GM12878 (cell line): ENCODE data around the gene CYP24A1. TPM values are rescaled to one million over a fixed set of nuclear protein-coding genes. Genes with fewer than 3 reads are reported as not detected.

Experiments used
- ATAC-seq: fragments of 200-7000 bp; cut with Tn5 transposase; 3 replicates; pipeline ENCODE4 v1.9.1; 2020; ENCODE audit warnings: mild to moderate bottlenecking, moderate library complexity
- BruUV-seq: library from RNA; stranded (reverse); fragments of 400-500 nt; replicated peaks from 2 replicates; lab custom pipeline; 2021; lab: Mats Ljungman, UMichigan
- CTCF ChIA-PET: fragments of 300-600 bp; sonication (Branson Sonifier 250); formaldehyde crosslinking; extraction: SDS; loops from one replicate; lab custom pipeline; 2021; ENCODE audit warnings: inconsistent platforms; lab: Yijun Ruan, JAX
- POLR2A ChIA-PET: fragments of 350-600 bp; formaldehyde crosslinking; extraction: SDS; loops from one replicate; lab custom pipeline; 2021; ENCODE audit warnings: inconsistent platforms; lab: Charles Lee
- RAD21 ChIA-PET: fragments of 300-600 bp; sonication (Branson Sonifier 250); formaldehyde crosslinking; loops from one replicate; lab custom pipeline; 2023; ENCODE audit warnings: antibody characterized with exemption; ENCODE audit not compliant: unreplicated experiment; lab: Charles Lee
- SMC1A ChIA-PET: fragments of 300-600 bp; sonication (Branson Sonifier 250); formaldehyde crosslinking; loops from one replicate; lab custom pipeline; 2023; ENCODE audit not compliant: unreplicated experiment, uncharacterized antibody; lab: Charles Lee
- DNase-seq: peaks from one replicate; pipeline ENCODE4 v3.0.0-alpha.2; 2011; ENCODE audit warnings: low read depth, low spot score
- FAIRE-seq: peaks from 3 replicates; lab custom pipeline; 2011; peaks lifted over from hg19 to GRCh38; lab: Jason Lieb, UNC
- H2AFZ ChIP-seq: 2 replicates; pipeline ENCODE4 v1.6.0; 2011; ENCODE audit warnings: low read depth, low read length, control low read depth; ENCODE audit not compliant: control insufficient read depth
- H3K27ac ChIP-seq: 2 replicates; pipeline ENCODE4 v1.5.1; 2011; ENCODE audit warnings: control low read depth; ENCODE audit not compliant: control insufficient read depth, insufficient read depth
- H3K27me3 ChIP-seq, 2 experiments: replicated peaks in 1 of 2; 2 replicates each; pipeline versions ENCODE4 v1.6.0 to v1.6.1; 2011; ENCODE audit warnings: low read length in 1 of 2; ENCODE audit not compliant: control insufficient read depth in 2 of 2, insufficient read depth in 2 of 2
- H3K36me3 ChIP-seq, 2 experiments: 2 replicates each; pipeline ENCODE4 v1.5.1; 2011; ENCODE audit warnings: low read length in 1 of 2; ENCODE audit not compliant: control insufficient read depth in 2 of 2, insufficient read depth in 2 of 2
- H3K4me1 ChIP-seq: 2 replicates; pipeline ENCODE4 v1.6.1; 2011; ENCODE audit warnings: mild to moderate bottlenecking, low read length, moderate library complexity, mixed read lengths; ENCODE audit not compliant: control insufficient read depth, insufficient read depth
- H3K4me2 ChIP-seq: 2 replicates; pipeline ENCODE4 v1.6.0; 2011; ENCODE audit warnings: control low read depth; ENCODE audit not compliant: control insufficient read depth, insufficient read depth
- H3K4me3 ChIP-seq: fragments of 200-600 bp; sonication (generic); 2 replicates; pipeline ENCODE4 v1.5.1; 2016
- H3K79me2 ChIP-seq: 2 replicates; pipeline ENCODE4 v1.6.0; 2011; ENCODE audit warnings: low read length; ENCODE audit not compliant: control insufficient read depth, insufficient read depth
- H3K9ac ChIP-seq: 2 replicates; pipeline ENCODE4 v1.8.0; 2011; ENCODE audit warnings: low read length, control low read depth, mixed read lengths; ENCODE audit not compliant: control insufficient read depth, insufficient read depth
- H3K9me3 ChIP-seq: replicated peaks from 3 replicates; pipeline ENCODE4 v1.5.1; 2011; ENCODE audit warnings: mild to moderate bottlenecking, low read length; ENCODE audit not compliant: control insufficient read depth, insufficient read depth
- H4K20me1 ChIP-seq: 2 replicates; pipeline ENCODE4 v1.6.0; 2011; ENCODE audit not compliant: control insufficient read depth, insufficient read depth
- ATF2 ChIP-seq: IDR thresholded peaks from 2 replicates; pipeline ENCODE4 v1.6.1; 2012; ENCODE audit warnings: low read length, inconsistent platforms
- BRCA1 ChIP-seq: IDR thresholded peaks from 2 replicates; pipeline ENCODE4 v1.6.1; 2011; ENCODE audit warnings: low read depth, low read length, improper control_type of control experiment
- CBX5 ChIP-seq: sonication (generic); IDR thresholded peaks from 2 replicates; pipeline ENCODE4 v1.6.1; 2016; ENCODE audit warnings: low read depth, moderate library complexity, mild to moderate bottlenecking, inconsistent platforms
- MEF2A ChIP-seq: IDR thresholded peaks from 2 replicates; pipeline ENCODE4 v1.6.1; 2011; ENCODE audit warnings: low read depth, mild to moderate bottlenecking, low read length, moderate library complexity; ENCODE audit not compliant: insufficient read depth
- MTA3 ChIP-seq: IDR thresholded peaks from 2 replicates; pipeline ENCODE4 v1.6.1; 2012; ENCODE audit warnings: low read length, inconsistent platforms, borderline replicate concordance
- RELB ChIP-seq: fragments of 450-650 bp; IDR thresholded peaks from 2 replicates; pipeline ENCODE4 v1.6.1; 2017; ENCODE audit warnings: low read depth, mild to moderate bottlenecking, moderate library complexity
- SMARCA5 ChIP-seq: fragments of 450-650 bp; IDR thresholded peaks from 2 replicates; pipeline ENCODE4 v1.6.1; 2017; ENCODE audit warnings: mild to moderate bottlenecking
- TBL1XR1 ChIP-seq: IDR thresholded peaks from 2 replicates; pipeline ENCODE4 v1.6.1; 2012; ENCODE audit warnings: low read depth, low read length, improper control_type of control experiment
- ZNF592 ChIP-seq: fragments of 450-650 bp; IDR thresholded peaks from 2 replicates; pipeline ENCODE4 v1.6.1; 2017; ENCODE audit warnings: mild to moderate bottlenecking, moderate library complexity
- ZNF687 ChIP-seq: fragments of 450-650 bp; IDR thresholded peaks from 2 replicates; pipeline ENCODE4 v1.6.1; 2017; ENCODE audit warnings: mild to moderate bottlenecking, moderate library complexity
- WGBS: methylation state at CpG from one replicate; pipeline ENCODE4 v1.1.6; 2016; ENCODE audit warnings: low lambda C conversion rate; ENCODE audit not compliant: insufficient replicate concordance, insufficient coverage; ENCODE audit errors: missing lambda C conversion rate; 5-methylcytosine and 5-hydroxymethylcytosine counted together
- in situ Hi-C: fragments of 300-500 bp; cut with MboI; formaldehyde crosslinking; loops from 9 replicates; pipeline ENCODE4 v1.14.3; 2018; ENCODE audit warnings: mixed read lengths
- intact Hi-C: fragments of 100-400 bp; cut with micrococcal nuclease; formaldehyde crosslinking; loops from one replicate; pipeline ENCODE4 v1.14.2; 2022; ENCODE audit not compliant: unreplicated experiment
- polyA plus RNA-seq, 11 experiments: library from polyadenylated mRNA; depleted of rRNA in 4 of 11; unstranded in 6 of 11; stranded (reverse) in 5 of 11; fragments of >200 nt; fragmentation: Nextera tagmentation in 4 of 11; fragmentation: Illumina TruSeq in 1 of 11; extraction: Ambion mirVana in 4 of 11; extraction: Trizol in 1 of 11; gene quantifications; 1 replicate in 1 of 11; 2 replicates in 10 of 11; pipeline versions ENCODE4 v1.2.1 to v1.2.3, GENCODE V29; 2011 to 2016; ENCODE audit warnings: inconsistent platforms in 2 of 11, missing spikeins in 2 of 11, low read depth in 1 of 11
- total RNA-seq, 4 experiments: library from RNA; depleted of rRNA in 3 of 4; stranded (reverse); fragments of >200 nt in 3 of 4; fragmentation: Illumina TruSeq in 1 of 4; extraction: Trizol in 1 of 4; gene quantifications; 2 replicates each; pipeline versions ENCODE4 v1.2.1 to v1.2.3, GENCODE V29; 2013 to 2021

Gene CYP24A1
- total and polyA plus RNA-seq, 10 of the 15 experiments (the other 5 are each of a cell fraction or from before 2014, with no cell fraction given), result 0.69 TPM; not detected in 9

- H3K79me2 ChIP-seq, result peaks cover 20% of the 10 kb centered on the region
- H3K4me1 ChIP-seq, result peaks cover 14% of the 10 kb centered on the region
- ChIA-PET RAD21 (interaction anchor here (0.5 to 1.3 kb wide), 3 partner anchors 105 to 272 kb away, joined by 3 read pairs; no protein-coding TSS in a partner anchor), CTCF (interaction anchor here (0.6 to 3.4 kb wide), 24 partner anchors 9 to 1896 kb away, joined by 3 to 29 read pairs (median 4); no protein-coding TSS in a partner anchor), POLR2A (interaction anchor here (1.4 kb wide), 1 partner anchor 426 kb away, joined by 3 read pairs; no protein-coding TSS in a partner anchor), SMC1A (interaction anchor here (0.9 to 3.4 kb wide), 9 partner anchors 8 to 269 kb away, joined by 3 to 14 read pairs (median 3); no protein-coding TSS in a partner anchor)
- no peaks in the 10 kb centered on the region for H3K9me3 ChIP-seq
- no peaks in the 10 kb centered on the region for H4K20me1 ChIP-seq
- no peaks in the 10 kb centered on the region for H3K36me3 ChIP-seq
- peak within 1 kb of the TSS; percentile 97 for H3K9ac ChIP-seq
- no TSS peak for BruUV-seq
- no peaks in the 10 kb centered on the region for H3K27me3 ChIP-seq
- in situ Hi-C loops (loop anchor here (10.0 kb wide), 1 partner anchor 633 kb away; no protein-coding TSS in a partner anchor), intact Hi-C loops (no loop called here)
- ATAC-seq (peak; percentile 96), DNase-seq (peak; percentile 64), FAIRE-seq (peak; percentile 70)
- peak within 1 kb of the TSS; percentile 100 for H2AFZ ChIP-seq
- WGBS, result under 1% methylated on average over 60 of the region's 76 CpGs
- H3K4me2 ChIP-seq, result peak within 1 kb of the TSS; percentile 54
- peak within 1 kb of the TSS; percentile 100 for H3K27ac ChIP-seq
- peak within 1 kb of the TSS; percentile 91 for H3K4me3 ChIP-seq
- peak; percentile 72; the same call in 1 of the 2 replicates for TF ChIP-seq CBX5
- TF ChIP-seq ZNF592, result peak; percentile 10; the same call in 1 of the 2 replicates
- TF ChIP-seq ZNF687, result 0 out of 2 replicates have a peak, but pooled peaks have one; percentile 53
- no peak for TF ChIP-seq ATF2
- no peak for TF ChIP-seq MEF2A
- TF ChIP-seq BRCA1, result no peak
- TF ChIP-seq TBL1XR1, result peak; percentile 66; the same call in 1 of the 2 replicates
- TF ChIP-seq SMARCA5, result no peak; the same call in none of the 2 replicates
- TF ChIP-seq RELB, result peak; percentile 94
- no peak for TF ChIP-seq MTA3
Measured at GRCh38 chr20:54207743-54208547, 34.2 kb upstream of the CYP24A1 start, which contains the start of gene PFDN4. Gene PFDN4, plus strand, starts transcription at chr20:54208087. Its CDS starts 14 bp downstream, at chr20:54208101.
